ENCODE data around the gene CD164. TPM values are rescaled to one million over a fixed set of nuclear protein-coding genes. Genes with fewer than 3 reads are reported as not detected.

The CD164 gene
- total and polyA plus RNA-seq, 2 of the 4 experiments (the other 2 are of a cell fraction) = 146 to 150 TPM

Other genes starting within 250 kb of the CD164 start
- gene PPIL6, start 58.2 kb upstream of the CD164 start, total RNA-seq (2012; rRNA removed) = 0.18 and 1.4 TPM in 2 replicates
- gene PPIL6, start 58.2 kb upstream of the CD164 start, polyA plus RNA-seq (2012; rRNA removed) = 0.07 and 0.15 TPM in 2 replicates
- gene SMPD2, start 58.3 kb upstream of the CD164 start, total RNA-seq (2012; rRNA removed) = 8.3 and 9.0 TPM in 2 replicates
- gene SMPD2, start 58.3 kb upstream of the CD164 start, polyA plus RNA-seq (2012; rRNA removed) = 7.1 and 7.7 TPM in 2 replicates
- gene MICAL1, start 73.3 kb upstream of the CD164 start, total RNA-seq (2012; rRNA removed) = 28.6 and 30.5 TPM in 2 replicates
- gene MICAL1, start 73.3 kb upstream of the CD164 start, polyA plus RNA-seq (2012; rRNA removed) = 57.1 and 59.1 TPM in 2 replicates
- gene ZBTB24, start 100.8 kb upstream of the CD164 start, total RNA-seq (2012; rRNA removed) = 7.9 and 10.3 TPM in 2 replicates
- 2.1 and 2.3 TPM in 2 replicates for gene ZBTB24, start 100.8 kb upstream of the CD164 start, polyA plus RNA-seq (2012; rRNA removed)